HT1080 (cell line): ENCODE data around the gene FERD3L. TPM values are rescaled to one million over a fixed set of nuclear protein-coding genes. Genes with fewer than 3 reads are reported as not detected.

Experiments used
- DNase-seq: peaks from one replicate; pipeline ENCODE4 v3.0.0-alpha.2; 2015; ENCODE audit warnings: low read depth
- total RNA-seq: library from RNA; depleted of rRNA; stranded (reverse); fragments of >200 nt; shearing (Covaris generic); gene quantifications from 2 replicates; pipeline ENCODE4 v1.2.3, GENCODE V29; 2014; rRNA removed

Gene FERD3L
- total RNA-seq, 1 experiment from 2014 or later = not detected

DNA sequence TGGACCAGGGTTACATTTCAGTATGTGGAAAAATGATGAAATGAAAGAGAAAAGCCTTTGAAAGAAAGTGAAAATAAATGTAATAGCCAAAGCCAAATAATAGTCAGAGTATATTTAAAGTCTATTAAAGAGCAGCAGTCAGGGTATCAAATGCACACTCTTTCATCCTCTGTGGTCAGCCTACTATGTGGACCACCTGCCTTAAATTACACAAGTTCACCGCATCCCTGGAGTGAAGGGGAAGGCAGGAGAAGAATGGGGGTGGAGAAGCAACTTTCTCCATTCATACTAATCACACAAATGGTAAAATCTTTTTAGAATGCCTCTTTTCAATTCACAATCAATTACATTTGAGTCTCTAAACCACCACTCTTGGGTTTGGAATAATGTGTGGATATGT is 43.7 kb downstream of the FERD3L start:
- no peak for DNase-seq

DNA sequence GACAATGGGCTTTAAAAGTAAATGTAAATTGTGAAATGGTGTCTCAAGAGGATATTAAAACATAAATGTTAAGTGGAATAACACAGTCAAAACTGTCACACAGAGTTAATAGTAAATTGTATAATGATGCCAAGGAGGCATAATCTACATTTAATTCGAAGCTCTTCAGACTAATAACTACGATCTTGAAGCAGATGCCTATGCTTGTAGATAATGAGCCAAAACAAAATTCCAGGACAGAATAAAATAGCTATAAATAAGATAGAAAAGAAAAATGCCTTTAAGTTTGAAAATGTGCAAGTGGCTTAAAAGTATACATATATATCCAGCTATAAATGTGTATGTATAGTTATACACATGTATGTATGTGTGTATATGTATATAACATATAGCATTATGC is 45.3 kb downstream of the FERD3L start:
- no peak for DNase-seq

GRCh38 chr7:19099194-19099593 is 46.0 kb downstream of the FERD3L start:
- DNase-seq = no peak

GRCh38 chr7:19098510-19098909 is 46.7 kb downstream of the FERD3L start:
- DNase-seq = no peak

- DNase-seq = no peak
Observed at GRCh38 chr7:19097165-19098055, 47.8 kb downstream of the FERD3L start.

DNA sequence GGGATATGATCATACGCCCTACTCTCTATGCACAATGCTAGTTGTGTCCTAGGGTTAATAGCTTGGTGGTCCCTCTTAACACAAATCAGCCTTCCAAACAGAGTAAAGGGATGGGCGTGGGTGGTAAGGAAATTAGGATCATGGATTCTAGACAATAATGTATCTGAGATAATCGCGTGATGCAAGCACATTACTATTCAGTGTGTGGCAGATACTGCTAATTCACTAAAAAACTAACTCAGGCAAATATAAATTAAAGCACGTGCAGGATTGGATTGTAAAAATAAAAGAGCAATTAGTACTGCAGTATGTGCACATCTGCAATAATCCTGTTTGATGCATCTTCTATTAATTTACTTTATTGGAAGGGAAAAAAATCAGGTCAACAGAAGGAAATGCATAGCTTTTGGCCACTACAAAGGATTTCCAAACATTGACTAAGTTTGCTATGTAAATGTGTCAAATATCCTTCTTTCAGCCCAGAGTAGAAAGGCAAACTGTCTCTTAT is 49.8 kb downstream of the FERD3L start:
- DNase-seq = no peak

Other genes with a start within 250 kb of the FERD3L start
- gene TWIST1, start 27.8 kb downstream of the FERD3L start, total RNA-seq = 19.1 and 19.3 TPM in 2 replicates